HL-60 (cell line): ENCODE data around the gene CCDC85C.

Source experiments
- DNase-seq, 2 experiments: peaks; one replicate each; pipeline ENCODE4 v3.0.0-alpha.2; 2010 to 2020; ENCODE audit warnings: low read depth in 1 of 2, low spot score in 1 of 2
- H3K27ac ChIP-seq: fragments of 250-450 bp; sonication (Bioruptor Pico); replicated peaks from 2 replicates; pipeline ENCODE4 v1.5.1; 2020; ENCODE audit warnings: mild to moderate bottlenecking, moderate library complexity
- H3K27me3 ChIP-seq: fragments of 250-450 bp; sonication (Bioruptor Pico); 2 replicates; pipeline ENCODE4 v1.5.1; 2021; ENCODE audit warnings: mild to moderate bottlenecking, moderate library complexity; ENCODE audit not compliant: insufficient read depth, poor library complexity, severe bottlenecking
- H3K4me3 ChIP-seq: replicated peaks from 2 replicates; pipeline ENCODE4 v1.5.1; 2011; ENCODE audit warnings: mild to moderate bottlenecking, control low read depth, low read length; ENCODE audit not compliant: insufficient read depth
- GABPA ChIP-seq: IDR thresholded peaks from 2 replicates; pipeline ENCODE4 v1.6.1; 2012; ENCODE audit warnings: low read depth
- POLR2AphosphoS5 ChIP-seq: IDR thresholded peaks from 2 replicates; pipeline ENCODE4 v1.6.1; 2012; ENCODE audit warnings: low read depth
- SPI1 ChIP-seq: IDR thresholded peaks from 2 replicates; pipeline ENCODE4 v1.6.1; 2012; ENCODE audit warnings: low read depth, mild to moderate bottlenecking, borderline replicate concordance
- TF ChIP-seq, protein P1 (sequence below): IDR thresholded peaks from 2 replicates; pipeline ENCODE4 v1.6.1; 2012; ENCODE audit warnings: low read depth; ENCODE audit not compliant: insufficient replicate concordance
- TF ChIP-seq, protein P2 (sequence below): IDR thresholded peaks from one replicate; pipeline ENCODE4 v1.5.1; 2011; ENCODE audit warnings: low read length, control low read depth, inconsistent platforms; ENCODE audit not compliant: insufficient read depth

CCDC85C gene

DNA sequence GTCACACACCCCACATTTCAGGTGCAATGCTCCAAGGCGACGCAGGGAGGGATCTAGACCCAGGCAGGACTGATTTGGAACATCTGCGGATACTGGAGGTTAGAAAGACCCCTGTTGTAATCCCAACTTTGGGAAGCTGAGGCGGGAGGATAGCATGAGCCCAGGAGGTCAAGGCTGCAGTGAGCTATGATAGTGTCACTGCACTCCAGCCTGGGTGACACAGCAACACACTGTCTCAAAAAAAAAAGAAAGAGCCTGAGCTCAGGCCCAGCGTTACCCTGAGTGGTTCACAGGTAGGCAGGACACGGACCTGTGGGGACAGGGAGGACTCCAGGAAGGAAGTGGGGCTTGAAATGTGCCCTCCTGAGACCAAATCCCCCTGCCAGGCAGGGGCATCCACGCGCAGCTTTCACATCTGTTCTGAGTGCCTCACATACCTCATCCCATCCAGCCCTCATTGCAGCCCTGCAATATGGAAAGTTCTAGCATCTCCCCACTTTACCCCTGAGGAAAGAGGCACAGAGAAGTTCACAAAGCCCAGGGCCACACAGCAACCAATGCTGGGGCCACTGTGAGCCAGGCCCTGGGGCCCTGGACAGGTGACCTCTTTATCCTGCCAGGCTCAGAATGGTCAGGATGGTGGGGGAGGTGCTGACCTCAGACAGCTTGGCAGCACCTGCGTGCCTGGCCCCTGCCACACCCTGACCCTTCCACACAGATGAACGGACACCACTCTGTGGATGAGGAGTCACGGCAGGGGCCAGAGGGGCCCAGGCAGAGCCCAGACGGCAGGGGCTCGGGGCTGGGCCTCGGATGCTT is 34.1 kb downstream of the CCDC85C start:
- Histone ChIP-seq H3K27me3 (no peaks in the 10 kb centered on the region), H3K27ac (no peak overlapping the region), H3K4me3 (no peak overlapping the region)
- TF ChIP-seq GABPA (no peak), POLR2AphosphoS5 (no peak)
- TF ChIP-seq, protein P1, sequence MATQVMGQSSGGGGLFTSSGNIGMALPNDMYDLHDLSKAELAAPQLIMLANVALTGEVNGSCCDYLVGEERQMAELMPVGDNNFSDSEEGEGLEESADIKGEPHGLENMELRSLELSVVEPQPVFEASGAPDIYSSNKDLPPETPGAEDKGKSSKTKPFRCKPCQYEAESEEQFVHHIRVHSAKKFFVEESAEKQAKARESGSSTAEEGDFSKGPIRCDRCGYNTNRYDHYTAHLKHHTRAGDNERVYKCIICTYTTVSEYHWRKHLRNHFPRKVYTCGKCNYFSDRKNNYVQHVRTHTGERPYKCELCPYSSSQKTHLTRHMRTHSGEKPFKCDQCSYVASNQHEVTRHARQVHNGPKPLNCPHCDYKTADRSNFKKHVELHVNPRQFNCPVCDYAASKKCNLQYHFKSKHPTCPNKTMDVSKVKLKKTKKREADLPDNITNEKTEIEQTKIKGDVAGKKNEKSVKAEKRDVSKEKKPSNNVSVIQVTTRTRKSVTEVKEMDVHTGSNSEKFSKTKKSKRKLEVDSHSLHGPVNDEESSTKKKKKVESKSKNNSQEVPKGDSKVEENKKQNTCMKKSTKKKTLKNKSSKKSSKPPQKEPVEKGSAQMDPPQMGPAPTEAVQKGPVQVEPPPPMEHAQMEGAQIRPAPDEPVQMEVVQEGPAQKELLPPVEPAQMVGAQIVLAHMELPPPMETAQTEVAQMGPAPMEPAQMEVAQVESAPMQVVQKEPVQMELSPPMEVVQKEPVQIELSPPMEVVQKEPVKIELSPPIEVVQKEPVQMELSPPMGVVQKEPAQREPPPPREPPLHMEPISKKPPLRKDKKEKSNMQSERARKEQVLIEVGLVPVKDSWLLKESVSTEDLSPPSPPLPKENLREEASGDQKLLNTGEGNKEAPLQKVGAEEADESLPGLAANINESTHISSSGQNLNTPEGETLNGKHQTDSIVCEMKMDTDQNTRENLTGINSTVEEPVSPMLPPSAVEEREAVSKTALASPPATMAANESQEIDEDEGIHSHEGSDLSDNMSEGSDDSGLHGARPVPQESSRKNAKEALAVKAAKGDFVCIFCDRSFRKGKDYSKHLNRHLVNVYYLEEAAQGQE = no peak
- DNase-seq = no peak

GRCh38 chr14:99568567-99569560 is 35.1 kb downstream of the CCDC85C start:
- no peak overlapping the region for H3K27ac ChIP-seq
- peaks cover 4% of the 10 kb centered on the region for H3K27me3 ChIP-seq
- DNase-seq = peak in 1 of 2 experiments; percentile 8
- H3K4me3 ChIP-seq = no peak overlapping the region
- TF ChIP-seq, protein P1 = no peak
- TF ChIP-seq POLR2AphosphoS5 = no peak

DNA sequence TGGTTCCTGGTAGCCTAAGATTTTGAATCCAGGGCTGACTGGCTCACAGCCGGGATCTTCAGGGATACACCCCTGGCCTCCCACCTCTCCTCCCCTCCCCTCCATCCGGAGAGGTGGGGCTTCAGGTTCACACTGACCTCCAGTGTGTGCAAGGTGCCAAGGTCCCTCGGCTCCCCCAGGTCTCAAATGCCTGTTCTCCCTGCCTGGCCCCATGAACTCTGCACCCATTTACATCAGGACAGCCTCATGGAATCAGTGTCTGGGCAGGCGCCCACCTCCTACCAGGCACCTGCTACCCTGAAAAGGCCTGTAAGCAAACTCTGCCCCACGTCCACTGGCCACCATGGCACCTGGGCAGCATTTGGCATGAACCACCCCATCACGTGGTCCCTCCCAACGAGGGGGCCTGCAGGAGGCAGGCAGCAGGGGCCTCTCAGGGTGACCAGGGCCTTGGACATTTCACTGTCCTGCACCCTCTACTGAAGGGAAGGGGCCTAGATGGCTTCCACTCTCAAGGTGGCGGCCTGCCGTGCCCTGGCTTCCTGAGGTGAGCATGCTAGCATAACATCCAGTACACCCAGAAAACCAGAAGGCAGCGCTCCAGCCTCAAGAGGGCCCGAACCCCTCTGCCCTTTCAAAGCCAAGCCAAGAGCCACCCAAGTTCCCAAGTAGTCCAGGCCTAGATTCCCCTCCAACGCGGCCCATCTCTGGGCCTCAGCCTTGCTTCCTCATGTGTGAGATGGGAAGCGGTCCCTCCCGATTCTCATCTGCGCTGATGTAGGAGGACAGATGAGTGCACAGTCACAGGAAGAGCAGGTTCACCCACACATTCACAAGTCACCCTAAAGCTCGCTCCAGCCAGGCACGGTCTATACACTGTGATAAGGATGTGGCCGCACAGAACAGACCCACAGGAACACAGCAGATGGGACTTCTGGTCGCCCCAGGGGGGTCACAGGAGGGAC is 37.3 kb downstream of the CCDC85C start:
- H3K27ac ChIP-seq = no peak overlapping the region
- H3K4me3 ChIP-seq = no peak overlapping the region
- DNase-seq = no peak
- no peak for TF ChIP-seq POLR2AphosphoS5
- TF ChIP-seq GABPA = no peak
- TF ChIP-seq, protein P1 = no peak
- no peak for TF ChIP-seq SPI1
- TF ChIP-seq, protein P2, sequence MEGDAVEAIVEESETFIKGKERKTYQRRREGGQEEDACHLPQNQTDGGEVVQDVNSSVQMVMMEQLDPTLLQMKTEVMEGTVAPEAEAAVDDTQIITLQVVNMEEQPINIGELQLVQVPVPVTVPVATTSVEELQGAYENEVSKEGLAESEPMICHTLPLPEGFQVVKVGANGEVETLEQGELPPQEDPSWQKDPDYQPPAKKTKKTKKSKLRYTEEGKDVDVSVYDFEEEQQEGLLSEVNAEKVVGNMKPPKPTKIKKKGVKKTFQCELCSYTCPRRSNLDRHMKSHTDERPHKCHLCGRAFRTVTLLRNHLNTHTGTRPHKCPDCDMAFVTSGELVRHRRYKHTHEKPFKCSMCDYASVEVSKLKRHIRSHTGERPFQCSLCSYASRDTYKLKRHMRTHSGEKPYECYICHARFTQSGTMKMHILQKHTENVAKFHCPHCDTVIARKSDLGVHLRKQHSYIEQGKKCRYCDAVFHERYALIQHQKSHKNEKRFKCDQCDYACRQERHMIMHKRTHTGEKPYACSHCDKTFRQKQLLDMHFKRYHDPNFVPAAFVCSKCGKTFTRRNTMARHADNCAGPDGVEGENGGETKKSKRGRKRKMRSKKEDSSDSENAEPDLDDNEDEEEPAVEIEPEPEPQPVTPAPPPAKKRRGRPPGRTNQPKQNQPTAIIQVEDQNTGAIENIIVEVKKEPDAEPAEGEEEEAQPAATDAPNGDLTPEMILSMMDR = no peak
- H3K27me3 ChIP-seq = peaks cover 4% of the 10 kb centered on the region
